HepG2 (cell line): ENCODE results near the gene LRRTM1.

Source experiments
- CHD2 ChIP-seq: IDR thresholded peaks from 2 replicates; pipeline ENCODE4 v1.6.1; 2011; ENCODE audit warnings: low read depth, low read length, improper control_type of control experiment
- E2F2 ChIP-seq: sonication (generic); formaldehyde crosslinking; IDR thresholded peaks from 2 replicates; pipeline ENCODE4 v1.4.0; 2020; ENCODE audit warnings: missing genetic modification reagents, borderline replicate concordance
- HMG20A ChIP-seq: IDR thresholded peaks from 2 replicates; pipeline ENCODE4 v1.6.1; 2016; ENCODE audit warnings: borderline replicate concordance
- MED1 ChIP-seq: sonication (generic); formaldehyde crosslinking; IDR thresholded peaks from 2 replicates; pipeline ENCODE4 v1.4.0; 2020; ENCODE audit warnings: missing genetic modification reagents
- POLR2A ChIP-seq, 2 experiments: IDR thresholded peaks; 2 replicates each; pipeline ENCODE4 v1.6.1; 2011; ENCODE audit warnings: low read depth in 2 of 2, low read length in 2 of 2, mild to moderate bottlenecking in 1 of 2, moderate library complexity in 1 of 2; ENCODE audit not compliant: insufficient read depth in 1 of 2
- ZNF343 ChIP-seq: sonication (generic); formaldehyde crosslinking; IDR thresholded peaks from 2 replicates; pipeline ENCODE4 v1.4.0; 2020; ENCODE audit warnings: mild to moderate bottlenecking, missing genetic modification reagents
- ZNF44 ChIP-seq: sonication (generic); formaldehyde crosslinking; IDR thresholded peaks from 2 replicates; pipeline ENCODE4 v1.5.1; 2020; ENCODE audit warnings: mild to moderate bottlenecking, missing genetic modification reagents
- TF ChIP-seq, protein P1 (sequence below): sonication (generic); formaldehyde crosslinking; IDR thresholded peaks from 2 replicates; pipeline ENCODE4 v1.5.1; 2020; ENCODE audit warnings: mild to moderate bottlenecking, missing genetic modification reagents, borderline replicate concordance
- TF ChIP-seq, protein P2 (sequence below): IDR thresholded peaks from 2 replicates; pipeline ENCODE4 v1.6.1; 2012; ENCODE audit warnings: low read depth, low read length, improper control_type of control experiment
- TF ChIP-seq, protein P3 (sequence below): sonication (generic); formaldehyde crosslinking; IDR thresholded peaks from 2 replicates; pipeline ENCODE4 v1.4.0; 2020; ENCODE audit warnings: missing genetic modification reagents

GRCh38 chr2:80329491-80329890 is 24.9 kb upstream of the LRRTM1 start:
- TF ChIP-seq ZNF44 (no peak), HMG20A (CRISPR knock-in tag) (no peak), POLR2A (IDR thresholded peaks at IDR 0.05; ENCODE audit: insufficient read depth in 1 of 2, low read depth in 2 of 2, low read length in 2 of 2) (no peak), CHD2 (no peak), E2F2 (CRISPR knock-in tag) (no peak), MED1 (no peak), ZNF343 (no peak)
- TF ChIP-seq, protein P1, sequence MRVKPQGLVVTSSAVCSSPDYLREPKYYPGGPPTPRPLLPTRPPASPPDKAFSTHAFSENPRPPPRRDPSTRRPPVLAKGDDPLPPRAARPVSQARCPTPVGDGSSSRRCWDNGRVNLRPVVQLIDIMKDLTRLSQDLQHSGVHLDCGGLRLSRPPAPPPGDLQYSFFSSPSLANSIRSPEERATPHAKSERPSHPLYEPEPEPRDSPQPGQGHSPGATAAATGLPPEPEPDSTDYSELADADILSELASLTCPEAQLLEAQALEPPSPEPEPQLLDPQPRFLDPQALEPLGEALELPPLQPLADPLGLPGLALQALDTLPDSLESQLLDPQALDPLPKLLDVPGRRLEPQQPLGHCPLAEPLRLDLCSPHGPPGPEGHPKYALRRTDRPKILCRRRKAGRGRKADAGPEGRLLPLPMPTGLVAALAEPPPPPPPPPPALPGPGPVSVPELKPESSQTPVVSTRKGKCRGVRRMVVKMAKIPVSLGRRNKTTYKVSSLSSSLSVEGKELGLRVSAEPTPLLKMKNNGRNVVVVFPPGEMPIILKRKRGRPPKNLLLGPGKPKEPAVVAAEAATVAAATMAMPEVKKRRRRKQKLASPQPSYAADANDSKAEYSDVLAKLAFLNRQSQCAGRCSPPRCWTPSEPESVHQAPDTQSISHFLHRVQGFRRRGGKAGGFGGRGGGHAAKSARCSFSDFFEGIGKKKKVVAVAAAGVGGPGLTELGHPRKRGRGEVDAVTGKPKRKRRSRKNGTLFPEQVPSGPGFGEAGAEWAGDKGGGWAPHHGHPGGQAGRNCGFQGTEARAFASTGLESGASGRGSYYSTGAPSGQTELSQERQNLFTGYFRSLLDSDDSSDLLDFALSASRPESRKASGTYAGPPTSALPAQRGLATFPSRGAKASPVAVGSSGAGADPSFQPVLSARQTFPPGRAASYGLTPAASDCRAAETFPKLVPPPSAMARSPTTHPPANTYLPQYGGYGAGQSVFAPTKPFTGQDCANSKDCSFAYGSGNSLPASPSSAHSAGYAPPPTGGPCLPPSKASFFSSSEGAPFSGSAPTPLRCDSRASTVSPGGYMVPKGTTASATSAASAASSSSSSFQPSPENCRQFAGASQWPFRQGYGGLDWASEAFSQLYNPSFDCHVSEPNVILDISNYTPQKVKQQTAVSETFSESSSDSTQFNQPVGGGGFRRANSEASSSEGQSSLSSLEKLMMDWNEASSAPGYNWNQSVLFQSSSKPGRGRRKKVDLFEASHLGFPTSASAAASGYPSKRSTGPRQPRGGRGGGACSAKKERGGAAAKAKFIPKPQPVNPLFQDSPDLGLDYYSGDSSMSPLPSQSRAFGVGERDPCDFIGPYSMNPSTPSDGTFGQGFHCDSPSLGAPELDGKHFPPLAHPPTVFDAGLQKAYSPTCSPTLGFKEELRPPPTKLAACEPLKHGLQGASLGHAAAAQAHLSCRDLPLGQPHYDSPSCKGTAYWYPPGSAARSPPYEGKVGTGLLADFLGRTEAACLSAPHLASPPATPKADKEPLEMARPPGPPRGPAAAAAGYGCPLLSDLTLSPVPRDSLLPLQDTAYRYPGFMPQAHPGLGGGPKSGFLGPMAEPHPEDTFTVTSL (CRISPR knock-in tag), result no peak
- TF ChIP-seq, protein P2, sequence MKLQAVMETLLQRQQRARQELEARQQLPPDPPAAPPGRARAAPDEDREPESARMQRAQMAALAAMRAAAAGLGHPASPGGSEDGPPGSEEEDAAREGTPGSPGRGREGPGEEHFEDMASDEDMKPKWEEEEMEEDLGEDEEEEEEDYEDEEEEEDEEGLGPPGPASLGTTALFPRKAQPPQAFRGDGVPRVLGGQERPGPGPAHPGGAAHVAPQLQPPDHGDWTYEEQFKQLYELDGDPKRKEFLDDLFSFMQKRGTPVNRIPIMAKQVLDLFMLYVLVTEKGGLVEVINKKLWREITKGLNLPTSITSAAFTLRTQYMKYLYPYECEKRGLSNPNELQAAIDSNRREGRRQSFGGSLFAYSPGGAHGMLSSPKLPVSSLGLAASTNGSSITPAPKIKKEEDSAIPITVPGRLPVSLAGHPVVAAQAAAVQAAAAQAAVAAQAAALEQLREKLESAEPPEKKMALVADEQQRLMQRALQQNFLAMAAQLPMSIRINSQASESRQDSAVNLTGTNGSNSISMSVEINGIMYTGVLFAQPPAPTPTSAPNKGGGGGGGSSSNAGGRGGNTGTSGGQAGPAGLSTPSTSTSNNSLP, result no peak
- TF ChIP-seq, protein P3, sequence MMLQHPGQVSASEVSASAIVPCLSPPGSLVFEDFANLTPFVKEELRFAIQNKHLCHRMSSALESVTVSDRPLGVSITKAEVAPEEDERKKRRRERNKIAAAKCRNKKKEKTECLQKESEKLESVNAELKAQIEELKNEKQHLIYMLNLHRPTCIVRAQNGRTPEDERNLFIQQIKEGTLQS, result no peak
